RWPE2 (cell line): Measurements from ENCODE around the gene GTF3C6.

Experiments used
- ATAC-seq: fragments of 200-7000 bp; cut with Tn5 transposase; 3 replicates; pipeline ENCODE4 v1.9.1; 2021; ENCODE audit warnings: low read depth
- DNase-seq: peaks from one replicate; pipeline ENCODE4 v3.0.0-alpha.2; 2020; ENCODE audit warnings: low spot score
- H3K27ac ChIP-seq: fragments of 450-650 bp; 2 replicates; pipeline ENCODE4 v1.5.1; 2017; ENCODE audit warnings: mild to moderate bottlenecking; ENCODE audit not compliant: poor library complexity, severe bottlenecking
- H3K27me3 ChIP-seq: fragments of 250-450 bp; sonication (Bioruptor Pico); 2 replicates; pipeline ENCODE4 v1.5.1; 2021; ENCODE audit warnings: mild to moderate bottlenecking, moderate library complexity; ENCODE audit not compliant: insufficient read depth, poor library complexity, severe bottlenecking
- H3K36me3 ChIP-seq: fragments of 250-450 bp; sonication (Bioruptor Pico); 2 replicates; pipeline ENCODE4 v1.5.1; 2020; ENCODE audit warnings: low read depth, mild to moderate bottlenecking, moderate library complexity
- H3K4me1 ChIP-seq: fragments of 250-450 bp; sonication (Bioruptor Pico); 2 replicates; pipeline ENCODE4 v1.5.1; 2021; ENCODE audit warnings: mild to moderate bottlenecking, moderate library complexity; ENCODE audit not compliant: insufficient read depth, poor library complexity, severe bottlenecking
- H3K4me3 ChIP-seq: fragments of 250-450 bp; sonication (Bioruptor Pico); 2 replicates; pipeline ENCODE4 v1.5.1; 2021; ENCODE audit warnings: mild to moderate bottlenecking, moderate library complexity; ENCODE audit not compliant: severe bottlenecking
- H3K9me3 ChIP-seq: fragments of 250-450 bp; sonication (Bioruptor Pico); 2 replicates; pipeline ENCODE4 v1.5.1; 2021; ENCODE audit warnings: mild to moderate bottlenecking, moderate library complexity; ENCODE audit not compliant: severe bottlenecking
- TF ChIP-seq, protein P1 (sequence below): fragments of 450-650 bp; IDR thresholded peaks from one replicate; pipeline ENCODE4 v1.5.1; 2017; ENCODE audit warnings: mild to moderate bottlenecking, moderate library complexity; ENCODE audit not compliant: poor library complexity, severe bottlenecking

Gene GTF3C6, protein sequence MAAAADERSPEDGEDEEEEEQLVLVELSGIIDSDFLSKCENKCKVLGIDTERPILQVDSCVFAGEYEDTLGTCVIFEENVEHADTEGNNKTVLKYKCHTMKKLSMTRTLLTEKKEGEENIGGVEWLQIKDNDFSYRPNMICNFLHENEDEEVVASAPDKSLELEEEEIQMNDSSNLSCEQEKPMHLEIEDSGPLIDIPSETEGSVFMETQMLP

DNA sequence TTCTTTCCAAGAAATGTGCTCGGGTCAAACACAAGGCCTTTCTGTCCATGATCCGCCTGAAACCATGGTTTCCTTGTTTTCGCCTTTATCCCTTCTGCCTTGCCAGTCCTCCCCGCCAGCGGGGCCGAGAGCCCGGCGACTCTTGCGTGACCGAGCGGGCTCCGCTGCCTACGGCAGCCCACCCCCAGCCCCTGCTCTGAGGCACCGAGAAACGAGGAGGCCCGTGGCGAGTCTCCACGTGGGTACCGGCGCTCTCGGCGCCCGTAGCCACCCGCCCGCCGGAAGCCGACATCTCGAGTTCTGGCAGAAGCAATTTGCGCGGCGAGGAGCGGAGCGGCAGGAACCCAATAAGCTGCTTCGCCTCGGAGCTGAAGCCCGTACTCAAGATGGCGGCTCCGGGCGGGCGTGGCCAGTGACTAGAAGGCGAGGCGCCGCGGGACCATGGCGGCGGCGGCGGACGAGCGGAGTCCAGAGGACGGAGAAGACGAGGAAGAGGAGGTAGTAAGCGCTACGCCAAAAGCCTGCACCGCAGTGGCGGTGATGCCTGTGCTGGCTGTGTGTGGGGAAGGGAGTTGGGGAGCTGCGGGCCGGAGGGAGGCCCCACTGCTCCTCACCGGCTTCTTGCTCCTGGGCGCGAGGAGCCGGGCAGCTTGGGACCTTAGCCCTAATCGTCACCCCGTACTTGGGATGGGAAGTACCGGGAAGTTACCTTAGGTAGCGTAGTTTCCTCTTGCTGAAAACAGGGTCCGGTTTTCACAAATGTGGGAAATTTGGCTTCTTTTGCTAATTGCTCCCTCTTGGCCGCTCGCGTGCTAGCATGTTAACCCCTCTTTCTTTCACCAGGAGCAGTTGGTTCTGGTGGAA, at the start of gene GTF3C6:
Gene GTF3C6, plus strand, starts transcription at position 378 of the 864 bp plus-strand sequence. Its CDS starts 64 bp downstream, at position 442.
- H3K9me3 ChIP-seq: no peaks in the 10 kb centered on the region
- TF ChIP-seq, protein P1, sequence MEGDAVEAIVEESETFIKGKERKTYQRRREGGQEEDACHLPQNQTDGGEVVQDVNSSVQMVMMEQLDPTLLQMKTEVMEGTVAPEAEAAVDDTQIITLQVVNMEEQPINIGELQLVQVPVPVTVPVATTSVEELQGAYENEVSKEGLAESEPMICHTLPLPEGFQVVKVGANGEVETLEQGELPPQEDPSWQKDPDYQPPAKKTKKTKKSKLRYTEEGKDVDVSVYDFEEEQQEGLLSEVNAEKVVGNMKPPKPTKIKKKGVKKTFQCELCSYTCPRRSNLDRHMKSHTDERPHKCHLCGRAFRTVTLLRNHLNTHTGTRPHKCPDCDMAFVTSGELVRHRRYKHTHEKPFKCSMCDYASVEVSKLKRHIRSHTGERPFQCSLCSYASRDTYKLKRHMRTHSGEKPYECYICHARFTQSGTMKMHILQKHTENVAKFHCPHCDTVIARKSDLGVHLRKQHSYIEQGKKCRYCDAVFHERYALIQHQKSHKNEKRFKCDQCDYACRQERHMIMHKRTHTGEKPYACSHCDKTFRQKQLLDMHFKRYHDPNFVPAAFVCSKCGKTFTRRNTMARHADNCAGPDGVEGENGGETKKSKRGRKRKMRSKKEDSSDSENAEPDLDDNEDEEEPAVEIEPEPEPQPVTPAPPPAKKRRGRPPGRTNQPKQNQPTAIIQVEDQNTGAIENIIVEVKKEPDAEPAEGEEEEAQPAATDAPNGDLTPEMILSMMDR: no peak

DNA sequence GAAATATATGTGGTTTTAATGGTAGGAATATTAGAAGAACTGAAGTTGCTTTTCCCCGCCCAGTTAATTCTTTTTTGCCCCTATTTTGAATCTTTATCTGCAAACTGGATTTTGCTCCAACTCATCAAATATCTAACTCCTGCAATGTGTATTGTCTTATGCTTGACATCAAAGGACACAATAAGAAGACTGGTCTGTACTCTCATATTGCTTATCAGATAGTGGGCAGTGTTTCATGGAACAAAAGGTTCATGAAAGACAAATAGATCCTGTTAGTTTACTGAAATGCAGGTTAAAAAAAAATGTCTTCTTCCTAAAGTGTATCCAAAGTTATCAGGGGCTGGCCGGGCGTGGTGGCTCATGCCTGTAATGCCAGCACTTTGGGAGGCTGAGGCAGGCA, 27.7 kb upstream of the GTF3C6 start:
- ATAC-seq (no peak), DNase-seq (no peak)
- Histone ChIP-seq H3K36me3 (no peaks in the 10 kb centered on the region), H3K27ac (no peak overlapping the region), H3K4me1 (no peaks in the 10 kb centered on the region), H3K27me3 (no peaks in the 10 kb centered on the region), H3K9me3 (no peaks in the 10 kb centered on the region), H3K4me3 (no peak overlapping the region)
- TF ChIP-seq, protein P1: no peak

More for the DNA sequence above, at the start of gene GTF3C6:
- peaks cover 35% of the 10 kb centered on the region for H3K36me3 ChIP-seq
- no peaks in the 10 kb centered on the region for H3K27me3 ChIP-seq
- H3K4me3 ChIP-seq: peak within 1 kb of the TSS; percentile 60
- peak; percentile 99 for ATAC-seq
- no peaks in the 10 kb centered on the region for H3K4me1 ChIP-seq
- DNase-seq: peak; percentile 94
- peak within 1 kb of the TSS; percentile 53 for H3K27ac ChIP-seq

DNA sequence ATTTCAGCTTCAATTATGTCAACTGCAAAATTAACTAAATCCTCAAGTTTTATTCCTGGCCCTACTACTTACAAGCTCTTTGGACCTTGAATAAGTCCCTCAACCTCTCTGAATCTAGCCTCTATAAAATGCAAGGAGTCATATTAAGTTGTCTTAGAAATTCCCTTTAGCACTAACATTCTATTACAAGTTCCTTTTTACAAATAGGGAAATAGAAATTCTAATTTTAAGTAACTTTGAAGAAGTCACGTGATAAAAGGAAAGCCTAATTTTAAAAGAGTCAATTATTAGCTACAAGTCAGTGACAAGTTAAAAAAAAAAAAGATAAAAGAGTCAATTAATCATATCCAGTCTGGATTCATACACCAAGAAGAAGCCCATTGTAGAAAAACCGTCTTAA, 24.6 kb upstream of the GTF3C6 start:
- DNase-seq (no peak), ATAC-seq (no peak)
- H3K4me1 ChIP-seq: no peaks in the 10 kb centered on the region
- no peak overlapping the region for H3K27ac ChIP-seq
- H3K4me3 ChIP-seq: no peak overlapping the region
- H3K36me3 ChIP-seq: no peaks in the 10 kb centered on the region
- TF ChIP-seq, protein P1: no peak
- H3K9me3 ChIP-seq: no peaks in the 10 kb centered on the region
- no peaks in the 10 kb centered on the region for H3K27me3 ChIP-seq

DNA sequence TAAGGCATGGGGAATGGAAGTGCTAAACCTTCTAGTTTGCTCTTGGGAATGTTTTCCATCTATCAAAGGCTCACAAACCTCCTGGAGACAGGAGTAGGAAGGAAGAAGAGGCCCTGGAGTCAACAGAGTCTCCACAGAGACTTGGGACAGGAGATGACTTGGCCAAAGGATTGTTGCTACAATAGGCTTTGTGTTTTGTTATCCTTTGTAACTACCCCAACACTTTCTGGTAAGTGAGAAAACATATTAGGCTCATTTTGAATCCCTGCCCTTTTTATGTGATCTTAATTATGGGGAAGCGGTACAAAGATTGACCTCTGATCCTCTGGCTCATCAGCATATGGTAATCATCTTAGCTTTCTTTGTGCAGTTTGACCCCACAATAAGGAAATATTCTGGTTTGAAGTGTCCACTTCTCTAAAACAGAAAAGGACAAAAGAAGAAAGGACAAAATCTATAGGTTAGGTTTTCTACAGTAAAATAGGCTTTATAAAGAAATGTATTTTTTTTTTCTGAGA, 24.1 kb upstream of the GTF3C6 start:
- Histone ChIP-seq H3K27ac (no peak overlapping the region), H3K4me1 (no peaks in the 10 kb centered on the region)
- no peak for ATAC-seq

More for the DNA sequence above, 24.1 kb upstream of the GTF3C6 start:
- Histone ChIP-seq H3K4me3 (no peak overlapping the region), H3K36me3 (no peaks in the 10 kb centered on the region), H3K9me3 (no peaks in the 10 kb centered on the region), H3K27me3 (no peaks in the 10 kb centered on the region)
- DNase-seq: no peak
- TF ChIP-seq, protein P1: no peak
